K562 (cell line): Measurements from ENCODE around the gene JUND. TPM values are rescaled to one million over a fixed set of nuclear protein-coding genes. Genes with fewer than 3 reads are reported as not detected.

Source experiments
- ATAC-seq: fragments of 200-7000 bp; cut with Tn5 transposase; 3 replicates; pipeline ENCODE4 v1.9.1; 2020; ENCODE audit warnings: moderate library complexity
- BruUV-seq: library from RNA; stranded (reverse); fragments of 400-500 nt; replicated peaks from 2 replicates; lab custom pipeline; 2021; lab: Mats Ljungman, UMichigan
- CTCF ChIA-PET: fragments of 300-600 bp; formaldehyde crosslinking; extraction: SDS; loops from one replicate; lab custom pipeline; 2021; ENCODE audit warnings: low intra/inter-chr PET ratio; lab: Yijun Ruan, JAX
- POLR2A ChIA-PET: fragments of 300-600, 350-650 bp; sonication (Branson Sonifier 250); formaldehyde crosslinking; extraction: SDS; loops from one replicate; lab custom pipeline; 2021; ENCODE audit warnings: antibody characterized with exemption, inconsistent platforms; lab: Yijun Ruan, JAX
- DNase-seq, 4 experiments: peaks; one replicate each; pipeline versions ENCODE4 v3.0.0 to v3.0.0-alpha.2; 2011 to 2018; ENCODE audit warnings: low spot score in 3 of 4, mixed read lengths in 3 of 4; ENCODE audit errors: extremely low read depth in 1 of 4
- FAIRE-seq: peaks from 2 replicates; lab custom pipeline; 2011; peaks lifted over from hg19 to GRCh38; lab: Jason Lieb, UNC
- H2AFZ ChIP-seq: 2 replicates; pipeline ENCODE4 v1.6.0; 2011; ENCODE audit warnings: low read depth, low read length, control low read depth, inconsistent platforms
- H3K27ac ChIP-seq: fragments of 200-600 bp; 3 replicates; pipeline ENCODE4 v1.8.0; 2011; ENCODE audit warnings: low read depth, mild to moderate bottlenecking, control low read depth, inconsistent platforms, low read length, moderate library complexity, mixed read lengths; ENCODE audit errors: extremely low read depth
- H3K27me3 ChIP-seq, 2 experiments: fragments of 300-600 bp in 1 of 2; 2 replicates in 1 of 2; 3 replicates in 1 of 2; pipeline versions ENCODE4 v1.6.0 to v1.8.0; 2011; ENCODE audit warnings: inconsistent platforms in 2 of 2, low read length in 2 of 2, mild to moderate bottlenecking in 1 of 2, mixed read lengths in 1 of 2, moderate library complexity in 1 of 2; ENCODE audit not compliant: control insufficient read depth in 2 of 2, insufficient read depth in 2 of 2
- H3K36me3 ChIP-seq: fragments of 300-600 bp; 3 replicates; pipeline ENCODE4 v1.8.0; 2011; ENCODE audit warnings: mild to moderate bottlenecking, low read length, inconsistent platforms; ENCODE audit not compliant: control insufficient read depth, insufficient read depth
- H3K4me1 ChIP-seq, 2 experiments: fragments of 200-600 bp in 1 of 2; replicated peaks in 1 of 2; 2 replicates in 1 of 2; 3 replicates in 1 of 2; pipeline versions ENCODE4 v1.5.1 to v1.8.0; 2011; ENCODE audit warnings: inconsistent platforms in 2 of 2, low read length in 2 of 2, mild to moderate bottlenecking in 1 of 2, mixed read lengths in 1 of 2, moderate library complexity in 1 of 2; ENCODE audit not compliant: control insufficient read depth in 2 of 2, insufficient read depth in 2 of 2
- H3K4me2 ChIP-seq: 2 replicates; pipeline ENCODE4 v1.6.1; 2011; ENCODE audit warnings: low read length, control low read depth, inconsistent platforms, mixed read lengths; ENCODE audit not compliant: insufficient read depth
- H3K4me3 ChIP-seq: fragments of 200-600 bp; sonication (generic), shearing (Covaris generic); 2 replicates; pipeline ENCODE4 v1.5.1; 2016; ENCODE audit warnings: control low read depth, inconsistent platforms
- H3K79me2 ChIP-seq: fragments of 200-600 bp; 3 replicates; pipeline ENCODE4 v1.8.0; 2011; ENCODE audit warnings: low read length, inconsistent platforms; ENCODE audit not compliant: control insufficient read depth, insufficient read depth
- H3K9ac ChIP-seq, 2 experiments: 2 replicates each; pipeline versions ENCODE4 v1.6.0 to v1.6.1; 2011; ENCODE audit warnings: low read depth in 2 of 2, low read length in 2 of 2, control low read depth in 1 of 2, inconsistent platforms in 1 of 2, mild to moderate bottlenecking in 1 of 2, mixed read lengths in 1 of 2; ENCODE audit not compliant: insufficient read depth in 1 of 2
- H3K9me1 ChIP-seq: one replicate; pipeline ENCODE4 v1.6.0; 2011; ENCODE audit warnings: inconsistent platforms, mild to moderate bottlenecking, low read length, moderate library complexity; ENCODE audit not compliant: control insufficient read depth, insufficient read depth
- H3K9me3 ChIP-seq: replicated peaks from 2 replicates; pipeline ENCODE4 v1.5.1; 2011; ENCODE audit warnings: low read depth, low read length, inconsistent platforms; ENCODE audit not compliant: control insufficient read depth, insufficient read depth
- H4K20me1 ChIP-seq: replicated peaks from 2 replicates; pipeline ENCODE4 v1.6.1; 2011; ENCODE audit warnings: low read length, inconsistent platforms, mixed read lengths; ENCODE audit not compliant: control insufficient read depth, insufficient read depth
- CHCHD3 ChIP-seq: fragments of 250-450 bp; sonication (Bioruptor Pico); IDR thresholded peaks from 2 replicates; pipeline ENCODE4 v2.1.2; 2022; ENCODE audit warnings: mild to moderate bottlenecking
- ELK3 ChIP-seq: fragments of 450-650 bp; formaldehyde crosslinking; IDR thresholded peaks from 2 replicates; pipeline ENCODE4 v1.4.0; 2020; ENCODE audit warnings: mild to moderate bottlenecking
- L3MBTL2 ChIP-seq: fragments of 450-650 bp; IDR thresholded peaks from 2 replicates; pipeline ENCODE4 v1.6.1; 2016; ENCODE audit warnings: mild to moderate bottlenecking, moderate library complexity
- PRDM10 ChIP-seq: fragments of 450-650 bp; IDR thresholded peaks from 2 replicates; pipeline ENCODE4 v1.6.1; 2018; ENCODE audit not compliant: partially characterized antibody
- ZBTB7A ChIP-seq: IDR thresholded peaks from 2 replicates; pipeline ENCODE4 v1.6.1; 2011; ENCODE audit warnings: low read depth, mild to moderate bottlenecking, low read length, moderate library complexity, borderline replicate concordance; ENCODE audit not compliant: control insufficient read depth
- WGBS: fragments of 100-300 bp; shearing (Covaris generic); methylation state at CpG from one replicate; pipeline ENCODE4 v1.1.6; 2016; ENCODE audit warnings: low coverage, mixed read lengths; ENCODE audit not compliant: insufficient coverage; ENCODE audit errors: missing lambda C conversion rate; 5-methylcytosine and 5-hydroxymethylcytosine counted together
- in situ Hi-C: fragments of 300-500 bp; cut with MboI; formaldehyde crosslinking; loops from 4 replicates; pipeline ENCODE4 v1.15.0; 2018; ENCODE audit warnings: inconsistent platforms, mixed read lengths
- intact Hi-C: fragments of 100-400 bp; cut with micrococcal nuclease; formaldehyde crosslinking; loops from 2 replicates; pipeline ENCODE4 v1.14.2; 2022
- polyA plus RNA-seq, 8 experiments: library from polyadenylated mRNA; depleted of rRNA in 4 of 8; stranded (reverse) in 5 of 8; unstranded in 3 of 8; fragments of >200 nt; fragmentation: Nextera tagmentation in 2 of 8; fragmentation: Illumina TruSeq in 1 of 8; extraction: Ambion mirVana in 2 of 8; extraction: Trizol in 1 of 8; gene quantifications; 2 replicates each; pipeline versions ENCODE4 v1.2.1 to v1.2.3, GENCODE V29; 2011 to 2014; ENCODE audit warnings: inconsistent platforms in 1 of 8, missing spikeins in 1 of 8
- total RNA-seq, 7 experiments: library from RNA; depleted of rRNA in 6 of 7; stranded (reverse); fragments of >200 nt in 6 of 7; fragmentation: Illumina TruSeq in 2 of 7; extraction: Trizol in 2 of 7; gene quantifications; 2 replicates each; pipeline versions ENCODE4 v1.2.1 to v1.2.3, GENCODE V29; 2011 to 2021; ENCODE audit warnings: low replicate concordance in 1 of 7

JUND gene
- total and polyA plus RNA-seq, 9 of the 15 experiments (the other 6 are each of a cell fraction or from before 2014, with no cell fraction given) = 6.4 to 286 (median 42.3) TPM

GRCh38 chr19:18289471-18290301 is 8.3 kb upstream of the JUND start:
- no TSS peak for BruUV-seq
- no peaks in the 10 kb centered on the region for H3K9me3 ChIP-seq
- TF ChIP-seq ELK3 (CRISPR knock-in tag) (no peak), ZBTB7A (0 out of 2 replicates have a peak, but pooled peaks have one; percentile 11), L3MBTL2 (peak; percentile 46; the same call in 1 of the 2 replicates), PRDM10 (peak; percentile 16), CHCHD3 (CRISPR knock-in tag) (no peak)
- no peak for FAIRE-seq
- in situ Hi-C loops (no loop called here), intact Hi-C loops (no loop called here)
- no peak for DNase-seq
- 56% methylated on average over 11 of the region's 12 CpGs for WGBS
- POLR2A ChIA-PET = interaction anchor here (0.6 to 1.4 kb wide), 3 partner anchors 9 to 100 kb away, joined by 3 to 8 read pairs (median 4); partner anchors contain the start of gene JUND
- H3K9ac ChIP-seq = peak overlapping the region; percentile 83 to 98; a peak in 3 of 4 replicates
- no peaks in the 10 kb centered on the region for H3K36me3 ChIP-seq
- H3K4me3 ChIP-seq = no peak overlapping the region
- peak overlapping the region; percentile 69 for H3K27ac ChIP-seq
- peaks cover 32 to 69% of the 10 kb centered on the region in 2 experiments for H3K4me1 ChIP-seq
- H2AFZ ChIP-seq = peak overlapping the region; percentile 72
- peaks cover 19% of the 10 kb centered on the region; the same call in 2 of the 3 replicates for H3K79me2 ChIP-seq
- no peaks in the 10 kb centered on the region for H3K27me3 ChIP-seq
- no peak overlapping the region; the same call in 1 of the 2 replicates for H3K4me2 ChIP-seq
- ATAC-seq = no peak
- CTCF ChIA-PET = no interaction called here
- H3K9me1 ChIP-seq = no peaks in the 10 kb centered on the region
- H4K20me1 ChIP-seq = no peaks in the 10 kb centered on the region
